Activated gamma-delta T cell treated with anti-CD3 and anti-CD28 coated beads, Interleukin-2, amount 50 U/mL, for 16 hours (primary cell): ENCODE data around the gene YY2.

Experiments
- DNase-seq: peaks from one replicate; pipeline ENCODE4 v3.0.0-alpha.2; 2020; ENCODE audit warnings: low read depth

The YY2 gene

GRCh38 chrX:21875013-21875412 is 19.2 kb downstream of the YY2 start:
- no peak for DNase-seq

GRCh38 chrX:21881881-21882574 is 26.2 kb downstream of the YY2 start:
- no peak for DNase-seq

GRCh38 chrX:21883258-21883657 is 27.5 kb downstream of the YY2 start:
- DNase-seq, result no peak

- DNase-seq, result no peak
These were observed 29.8 kb downstream of the YY2 start for GRCh38 chrX:21885568-21885967.

GRCh38 chrX:21905313-21905712 is 49.5 kb downstream of the YY2 start:
- no peak for DNase-seq

- no peak for DNase-seq
These were observed 50.2 kb downstream of the YY2 start for GRCh38 chrX:21905953-21906352.

GRCh38 chrX:21907260-21907659 is 51.5 kb downstream of the YY2 start:
- DNase-seq, result no peak
